GM12878 (cell line): Measurements from ENCODE around the gene ANKRD11. TPM values are rescaled to one million over a fixed set of nuclear protein-coding genes. Genes with fewer than 3 reads are reported as not detected.

Experiments used
- ATAC-seq: fragments of 200-7000 bp; cut with Tn5 transposase; 3 replicates; pipeline ENCODE4 v1.9.1; 2020; ENCODE audit warnings: mild to moderate bottlenecking, moderate library complexity
- BruUV-seq: library from RNA; stranded (reverse); fragments of 400-500 nt; replicated peaks from 2 replicates; lab custom pipeline; 2021; lab: Mats Ljungman, UMichigan
- CTCF ChIA-PET: fragments of 300-600 bp; sonication (Branson Sonifier 250); formaldehyde crosslinking; extraction: SDS; loops from one replicate; lab custom pipeline; 2021; ENCODE audit warnings: inconsistent platforms; lab: Yijun Ruan, JAX
- POLR2A ChIA-PET: fragments of 350-600 bp; formaldehyde crosslinking; extraction: SDS; loops from one replicate; lab custom pipeline; 2021; ENCODE audit warnings: inconsistent platforms; lab: Charles Lee
- RAD21 ChIA-PET: fragments of 300-600 bp; sonication (Branson Sonifier 250); formaldehyde crosslinking; loops from one replicate; lab custom pipeline; 2023; ENCODE audit warnings: antibody characterized with exemption; ENCODE audit not compliant: unreplicated experiment; lab: Charles Lee
- SMC1A ChIA-PET: fragments of 300-600 bp; sonication (Branson Sonifier 250); formaldehyde crosslinking; loops from one replicate; lab custom pipeline; 2023; ENCODE audit not compliant: unreplicated experiment, uncharacterized antibody; lab: Charles Lee
- DNase-seq: peaks from one replicate; pipeline ENCODE4 v3.0.0-alpha.2; 2011; ENCODE audit warnings: low read depth, low spot score
- FAIRE-seq: peaks from 3 replicates; lab custom pipeline; 2011; peaks lifted over from hg19 to GRCh38; lab: Jason Lieb, UNC
- H2AFZ ChIP-seq: 2 replicates; pipeline ENCODE4 v1.6.0; 2011; ENCODE audit warnings: low read depth, low read length, control low read depth; ENCODE audit not compliant: control insufficient read depth
- H3K27ac ChIP-seq: 2 replicates; pipeline ENCODE4 v1.5.1; 2011; ENCODE audit warnings: control low read depth; ENCODE audit not compliant: control insufficient read depth, insufficient read depth
- H3K27me3 ChIP-seq, 2 experiments: replicated peaks in 1 of 2; 2 replicates each; pipeline versions ENCODE4 v1.6.0 to v1.6.1; 2011; ENCODE audit warnings: low read length in 1 of 2; ENCODE audit not compliant: control insufficient read depth in 2 of 2, insufficient read depth in 2 of 2
- H3K36me3 ChIP-seq, 2 experiments: 2 replicates each; pipeline ENCODE4 v1.5.1; 2011; ENCODE audit warnings: low read length in 1 of 2; ENCODE audit not compliant: control insufficient read depth in 2 of 2, insufficient read depth in 2 of 2
- H3K4me1 ChIP-seq: 2 replicates; pipeline ENCODE4 v1.6.1; 2011; ENCODE audit warnings: mild to moderate bottlenecking, low read length, moderate library complexity, mixed read lengths; ENCODE audit not compliant: control insufficient read depth, insufficient read depth
- H3K4me2 ChIP-seq: 2 replicates; pipeline ENCODE4 v1.6.0; 2011; ENCODE audit warnings: control low read depth; ENCODE audit not compliant: control insufficient read depth, insufficient read depth
- H3K4me3 ChIP-seq: fragments of 200-600 bp; sonication (generic); 2 replicates; pipeline ENCODE4 v1.5.1; 2016
- H3K79me2 ChIP-seq: 2 replicates; pipeline ENCODE4 v1.6.0; 2011; ENCODE audit warnings: low read length; ENCODE audit not compliant: control insufficient read depth, insufficient read depth
- H3K9ac ChIP-seq: 2 replicates; pipeline ENCODE4 v1.8.0; 2011; ENCODE audit warnings: low read length, control low read depth, mixed read lengths; ENCODE audit not compliant: control insufficient read depth, insufficient read depth
- H3K9me3 ChIP-seq: replicated peaks from 3 replicates; pipeline ENCODE4 v1.5.1; 2011; ENCODE audit warnings: mild to moderate bottlenecking, low read length; ENCODE audit not compliant: control insufficient read depth, insufficient read depth
- H4K20me1 ChIP-seq: 2 replicates; pipeline ENCODE4 v1.6.0; 2011; ENCODE audit not compliant: control insufficient read depth, insufficient read depth
- ESRRA ChIP-seq: IDR thresholded peaks from 2 replicates; pipeline ENCODE4 v1.6.1; 2012; ENCODE audit warnings: mild to moderate bottlenecking, low read length, improper control_type of control experiment
- FOXK2 ChIP-seq: fragments of 450-650 bp; IDR thresholded peaks from 2 replicates; pipeline ENCODE4 v1.6.1; 2017; ENCODE audit warnings: mild to moderate bottlenecking, moderate library complexity
- IRF4 ChIP-seq: IDR thresholded peaks from 2 replicates; pipeline ENCODE4 v1.6.1; 2011; ENCODE audit warnings: low read depth, low read length
- MEF2B ChIP-seq: fragments of 450-650 bp; IDR thresholded peaks from 2 replicates; pipeline ENCODE4 v1.6.1; 2018; ENCODE audit warnings: mild to moderate bottlenecking, moderate library complexity; ENCODE audit not compliant: partially characterized antibody, poor library complexity, severe bottlenecking
- MXI1 ChIP-seq: fragments of 150-350 bp; IDR thresholded peaks from 2 replicates; pipeline ENCODE4 v1.6.1; 2011; ENCODE audit warnings: low read depth, mild to moderate bottlenecking, inconsistent platforms, low read length, improper control_type of control experiment
- NR2C2 ChIP-seq: IDR thresholded peaks from 2 replicates; pipeline ENCODE4 v1.6.1; 2011; ENCODE audit warnings: borderline replicate concordance, low read depth; ENCODE audit not compliant: control insufficient read depth, insufficient read length
- PAX8 ChIP-seq: fragments of 450-650 bp; IDR thresholded peaks from 2 replicates; pipeline ENCODE4 v1.6.1; 2017; ENCODE audit warnings: mild to moderate bottlenecking, moderate library complexity
- RAD51 ChIP-seq: fragments of 450-650 bp; IDR thresholded peaks from 2 replicates; pipeline ENCODE4 v1.6.1; 2016; ENCODE audit warnings: moderate library complexity, mild to moderate bottlenecking, inconsistent platforms
- RCOR1 ChIP-seq: conservative IDR thresholded peaks from 2 replicates; pipeline ENCODE4 v1.6.1; 2012; ENCODE audit warnings: low read depth, low read length, improper control_type of control experiment
- RUNX3 ChIP-seq: IDR thresholded peaks from 2 replicates; pipeline ENCODE4 v1.6.1; 2012; ENCODE audit warnings: low read length, inconsistent platforms
- SIN3A ChIP-seq: IDR thresholded peaks from 2 replicates; pipeline ENCODE4 v1.6.1; 2012; ENCODE audit warnings: low read depth, low read length, improper control_type of control experiment
- SMARCA5 ChIP-seq: fragments of 450-650 bp; IDR thresholded peaks from 2 replicates; pipeline ENCODE4 v1.6.1; 2017; ENCODE audit warnings: mild to moderate bottlenecking
- SREBF2 ChIP-seq: IDR thresholded peaks from 2 replicates; pipeline ENCODE4 v1.6.1; 2012; ENCODE audit warnings: mild to moderate bottlenecking, low read length
- SRF ChIP-seq, 2 experiments: IDR thresholded peaks; 2 replicates each; pipeline ENCODE4 v1.6.1; 2011; ENCODE audit warnings: low read depth in 2 of 2, low read length in 2 of 2, mild to moderate bottlenecking in 1 of 2, moderate library complexity in 1 of 2
- TBL1XR1 ChIP-seq: IDR thresholded peaks from 2 replicates; pipeline ENCODE4 v1.6.1; 2012; ENCODE audit warnings: low read depth, low read length, improper control_type of control experiment
- ZNF24 ChIP-seq: fragments of 450-650 bp; IDR thresholded peaks from 2 replicates; pipeline ENCODE4 v1.6.1; 2017; ENCODE audit warnings: antibody characterized with exemption, mild to moderate bottlenecking
- ZNF274 ChIP-seq: IDR thresholded peaks from one replicate; pipeline ENCODE4 v1.8.0; 2011; ENCODE audit not compliant: insufficient read length, insufficient read depth
- ZNF384 ChIP-seq: IDR thresholded peaks from 2 replicates; pipeline ENCODE4 v1.6.1; 2012; ENCODE audit warnings: low read depth, mild to moderate bottlenecking, low read length, improper control_type of control experiment, borderline replicate concordance
- WGBS: methylation state at CpG from one replicate; pipeline ENCODE4 v1.1.6; 2016; ENCODE audit warnings: low lambda C conversion rate; ENCODE audit not compliant: insufficient replicate concordance, insufficient coverage; ENCODE audit errors: missing lambda C conversion rate; 5-methylcytosine and 5-hydroxymethylcytosine counted together
- in situ Hi-C: fragments of 300-500 bp; cut with MboI; formaldehyde crosslinking; loops from 9 replicates; pipeline ENCODE4 v1.14.3; 2018; ENCODE audit warnings: mixed read lengths
- intact Hi-C: fragments of 100-400 bp; cut with micrococcal nuclease; formaldehyde crosslinking; loops from one replicate; pipeline ENCODE4 v1.14.2; 2022; ENCODE audit not compliant: unreplicated experiment
- polyA plus RNA-seq, 11 experiments: library from polyadenylated mRNA; depleted of rRNA in 4 of 11; unstranded in 6 of 11; stranded (reverse) in 5 of 11; fragments of >200 nt; fragmentation: Nextera tagmentation in 4 of 11; fragmentation: Illumina TruSeq in 1 of 11; extraction: Ambion mirVana in 4 of 11; extraction: Trizol in 1 of 11; gene quantifications; 1 replicate in 1 of 11; 2 replicates in 10 of 11; pipeline versions ENCODE4 v1.2.1 to v1.2.3, GENCODE V29; 2011 to 2016; ENCODE audit warnings: inconsistent platforms in 2 of 11, missing spikeins in 2 of 11, low read depth in 1 of 11
- total RNA-seq, 4 experiments: library from RNA; depleted of rRNA in 3 of 4; stranded (reverse); fragments of >200 nt in 3 of 4; fragmentation: Illumina TruSeq in 1 of 4; extraction: Trizol in 1 of 4; gene quantifications; 2 replicates each; pipeline versions ENCODE4 v1.2.1 to v1.2.3, GENCODE V29; 2013 to 2021
- TF ChIP-seq, protein P1 (sequence below): fragments of 450-650 bp; IDR thresholded peaks from 2 replicates; pipeline ENCODE4 v1.6.1; 2018; ENCODE audit warnings: mild to moderate bottlenecking, low read depth, moderate library complexity; ENCODE audit not compliant: partially characterized antibody
- TF ChIP-seq, protein P2 (sequence below): fragments of 450-650 bp; formaldehyde crosslinking; IDR thresholded peaks from 2 replicates; pipeline ENCODE4 v1.4.0; 2020; ENCODE audit warnings: mild to moderate bottlenecking, moderate library complexity

The ANKRD11 gene
- total and polyA plus RNA-seq, 10 of the 15 experiments (the other 5 are each of a cell fraction or from before 2014, with no cell fraction given) = 5.1 to 103 (median 27.4) TPM

DNA sequence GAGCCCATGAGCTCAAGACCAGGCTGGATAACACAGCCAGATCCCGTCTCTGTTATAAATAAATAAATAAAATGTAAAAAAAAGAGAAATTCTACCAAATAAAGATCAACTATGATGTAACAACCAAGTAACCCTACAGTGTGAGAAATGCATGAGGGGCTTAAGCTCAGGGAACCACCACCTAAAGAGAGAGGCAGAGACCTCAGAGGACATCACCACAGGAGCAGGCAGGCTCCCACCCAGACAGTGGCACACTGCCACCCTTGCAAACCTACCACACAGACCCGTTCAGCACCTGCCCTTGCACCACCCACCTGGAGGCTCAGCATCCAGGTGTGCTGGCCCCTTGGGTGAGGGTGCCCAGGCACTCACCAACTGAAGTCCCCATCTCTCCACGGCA is 45.6 kb downstream of the ANKRD11 start:
- SMC1A ChIA-PET = no interaction called here

More for the DNA sequence above, 45.6 kb downstream of the ANKRD11 start:
- Histone ChIP-seq H2AFZ (no peak overlapping the region), H3K9me3 (no peaks in the 10 kb centered on the region), H3K4me2 (no peak overlapping the region), H3K79me2 (peaks cover 89% of the 10 kb centered on the region), H3K36me3 (peaks cover 0 to 2% of the 10 kb centered on the region in 2 experiments; a peak in 3 of 4 replicates), H3K27ac (no peak overlapping the region), H3K27me3 (no peaks in the 10 kb centered on the region), H3K4me3 (no peak overlapping the region), H3K9ac (no peak overlapping the region), H4K20me1 (peaks cover 37% of the 10 kb centered on the region), H3K4me1 (peaks cover 39% of the 10 kb centered on the region)
- TF ChIP-seq IRF4 (no peak), MEF2B (no peak), RUNX3 (no peak), NR2C2 (no peak), ZNF384 (no peak), SIN3A (no peak), FOXK2 (no peak), SREBF2 (no peak), ZNF24 (no peak), ESRRA (no peak), PAX8 (no peak), RCOR1 (no peak), SMARCA5 (no peak), ZNF274 (no peak), MXI1 (no peak), TBL1XR1 (no peak), SRF (IDR thresholded peaks at IDR 0.05; ENCODE audit: low read depth in 2 of 2, low read length in 2 of 2) (no peak), RAD51 (no peak)
- TF ChIP-seq, protein P1, sequence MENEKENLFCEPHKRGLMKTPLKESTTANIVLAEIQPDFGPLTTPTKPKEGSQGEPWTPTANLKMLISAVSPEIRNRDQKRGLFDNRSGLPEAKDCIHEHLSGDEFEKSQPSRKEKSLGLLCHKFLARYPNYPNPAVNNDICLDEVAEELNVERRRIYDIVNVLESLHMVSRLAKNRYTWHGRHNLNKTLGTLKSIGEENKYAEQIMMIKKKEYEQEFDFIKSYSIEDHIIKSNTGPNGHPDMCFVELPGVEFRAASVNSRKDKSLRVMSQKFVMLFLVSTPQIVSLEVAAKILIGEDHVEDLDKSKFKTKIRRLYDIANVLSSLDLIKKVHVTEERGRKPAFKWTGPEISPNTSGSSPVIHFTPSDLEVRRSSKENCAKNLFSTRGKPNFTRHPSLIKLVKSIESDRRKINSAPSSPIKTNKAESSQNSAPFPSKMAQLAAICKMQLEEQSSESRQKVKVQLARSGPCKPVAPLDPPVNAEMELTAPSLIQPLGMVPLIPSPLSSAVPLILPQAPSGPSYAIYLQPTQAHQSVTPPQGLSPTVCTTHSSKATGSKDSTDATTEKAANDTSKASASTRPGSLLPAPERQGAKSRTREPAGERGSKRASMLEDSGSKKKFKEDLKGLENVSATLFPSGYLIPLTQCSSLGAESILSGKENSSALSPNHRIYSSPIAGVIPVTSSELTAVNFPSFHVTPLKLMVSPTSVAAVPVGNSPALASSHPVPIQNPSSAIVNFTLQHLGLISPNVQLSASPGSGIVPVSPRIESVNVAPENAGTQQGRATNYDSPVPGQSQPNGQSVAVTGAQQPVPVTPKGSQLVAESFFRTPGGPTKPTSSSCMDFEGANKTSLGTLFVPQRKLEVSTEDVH = no peak
- TF ChIP-seq, protein P2, sequence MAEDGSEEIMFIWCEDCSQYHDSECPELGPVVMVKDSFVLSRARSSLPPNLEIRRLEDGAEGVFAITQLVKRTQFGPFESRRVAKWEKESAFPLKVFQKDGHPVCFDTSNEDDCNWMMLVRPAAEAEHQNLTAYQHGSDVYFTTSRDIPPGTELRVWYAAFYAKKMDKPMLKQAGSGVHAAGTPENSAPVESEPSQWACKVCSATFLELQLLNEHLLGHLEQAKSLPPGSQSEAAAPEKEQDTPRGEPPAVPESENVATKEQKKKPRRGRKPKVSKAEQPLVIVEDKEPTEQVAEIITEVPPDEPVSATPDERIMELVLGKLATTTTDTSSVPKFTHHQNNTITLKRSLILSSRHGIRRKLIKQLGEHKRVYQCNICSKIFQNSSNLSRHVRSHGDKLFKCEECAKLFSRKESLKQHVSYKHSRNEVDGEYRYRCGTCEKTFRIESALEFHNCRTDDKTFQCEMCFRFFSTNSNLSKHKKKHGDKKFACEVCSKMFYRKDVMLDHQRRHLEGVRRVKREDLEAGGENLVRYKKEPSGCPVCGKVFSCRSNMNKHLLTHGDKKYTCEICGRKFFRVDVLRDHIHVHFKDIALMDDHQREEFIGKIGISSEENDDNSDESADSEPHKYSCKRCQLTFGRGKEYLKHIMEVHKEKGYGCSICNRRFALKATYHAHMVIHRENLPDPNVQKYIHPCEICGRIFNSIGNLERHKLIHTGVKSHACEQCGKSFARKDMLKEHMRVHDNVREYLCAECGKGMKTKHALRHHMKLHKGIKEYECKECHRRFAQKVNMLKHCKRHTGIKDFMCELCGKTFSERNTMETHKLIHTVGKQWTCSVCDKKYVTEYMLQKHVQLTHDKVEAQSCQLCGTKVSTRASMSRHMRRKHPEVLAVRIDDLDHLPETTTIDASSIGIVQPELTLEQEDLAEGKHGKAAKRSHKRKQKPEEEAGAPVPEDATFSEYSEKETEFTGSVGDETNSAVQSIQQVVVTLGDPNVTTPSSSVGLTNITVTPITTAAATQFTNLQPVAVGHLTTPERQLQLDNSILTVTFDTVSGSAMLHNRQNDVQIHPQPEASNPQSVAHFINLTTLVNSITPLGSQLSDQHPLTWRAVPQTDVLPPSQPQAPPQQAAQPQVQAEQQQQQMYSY = no peak
- ChIA-PET CTCF (interaction anchor here (1.2 to 2.0 kb wide), 2 partner anchors 11 to 22 kb away, joined by 3 to 6 read pairs; no protein-coding TSS in a partner anchor), RAD21 (interaction anchor here (0.8 to 1.3 kb wide), 2 partner anchors 32 to 44 kb away, joined by 3 to 4 read pairs; no protein-coding TSS in a partner anchor), POLR2A (interaction anchor here (1.1 kb wide), 1 partner anchor 10 kb away, joined by 3 read pairs; no protein-coding TSS in a partner anchor)
- DNase-seq (no peak), ATAC-seq (no peak), FAIRE-seq (no peak)
- intact Hi-C loops = no loop called here
- no TSS peak for BruUV-seq
- in situ Hi-C loops = no loop called here
- 67% methylated on average over 3 of the region's 3 CpGs for WGBS
